GM21423 (cell line): ENCODE data around the gene TKTL1.

Experiments used
- ATAC-seq: cut with Tn5 transposase; IDR thresholded peaks from one replicate; pipeline ENCODE4 v1.9.1; 2021; ENCODE audit warnings: mild to moderate bottlenecking, moderate library complexity; ENCODE audit not compliant: unreplicated experiment

TKTL1 gene

GRCh38 chrX:154359362-154360154, 64.0 kb downstream of the TKTL1 start:
- ATAC-seq: no peak

- no peak for ATAC-seq
Measured at GRCh38 chrX:154360155-154360713, 64.6 kb downstream of the TKTL1 start.

GRCh38 chrX:154362085-154362742, 66.6 kb downstream of the TKTL1 start:
- ATAC-seq: no peak

- ATAC-seq: no peak
Measured at GRCh38 chrX:154363706-154364439, 68.3 kb downstream of the TKTL1 start.

- ATAC-seq: no peak
Measured at GRCh38 chrX:154365052-154365600, 69.5 kb downstream of the TKTL1 start.

GRCh38 chrX:154365997-154366665, 70.5 kb downstream of the TKTL1 start:
- no peak for ATAC-seq

- no peak for ATAC-seq
Measured at GRCh38 chrX:154366666-154367055, 71.1 kb downstream of the TKTL1 start.

GRCh38 chrX:154367474-154368308, 72.1 kb downstream of the TKTL1 start:
- no peak for ATAC-seq

GRCh38 chrX:154368630-154369448, 73.2 kb downstream of the TKTL1 start:
- peak; percentile 32 for ATAC-seq

GRCh38 chrX:154369449-154370299, 74.1 kb downstream of the TKTL1 start:
- no peak for ATAC-seq

- no peak for ATAC-seq
Measured at GRCh38 chrX:154370300-154371016, 74.9 kb downstream of the TKTL1 start.

- peak; percentile 53 for ATAC-seq
Measured at GRCh38 chrX:154371017-154371788, 75.6 kb downstream of the TKTL1 start.

- ATAC-seq: no peak
Measured at GRCh38 chrX:154371789-154372300, 76.2 kb downstream of the TKTL1 start.

- peak; percentile 30 for ATAC-seq
Measured at GRCh38 chrX:154372612-154373022, 77.0 kb downstream of the TKTL1 start.

GRCh38 chrX:154373340-154374306, 78.0 kb downstream of the TKTL1 start:
- no peak for ATAC-seq
